ENCODE data around the gene C3orf22.
"Not testable (repeated sequence)": the region's sequence is repeated elsewhere in the genome, so short reads cannot be mapped to it uniquely, and the experiment has no call there.

Gene C3orf22, protein sequence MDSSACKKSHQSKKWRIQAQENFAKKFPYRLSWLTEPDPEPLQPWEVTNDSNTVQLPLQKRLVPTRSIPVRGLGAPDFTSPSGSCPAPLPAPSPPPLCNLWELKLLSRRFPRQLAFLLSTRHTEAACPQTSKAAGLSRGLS

DNA sequence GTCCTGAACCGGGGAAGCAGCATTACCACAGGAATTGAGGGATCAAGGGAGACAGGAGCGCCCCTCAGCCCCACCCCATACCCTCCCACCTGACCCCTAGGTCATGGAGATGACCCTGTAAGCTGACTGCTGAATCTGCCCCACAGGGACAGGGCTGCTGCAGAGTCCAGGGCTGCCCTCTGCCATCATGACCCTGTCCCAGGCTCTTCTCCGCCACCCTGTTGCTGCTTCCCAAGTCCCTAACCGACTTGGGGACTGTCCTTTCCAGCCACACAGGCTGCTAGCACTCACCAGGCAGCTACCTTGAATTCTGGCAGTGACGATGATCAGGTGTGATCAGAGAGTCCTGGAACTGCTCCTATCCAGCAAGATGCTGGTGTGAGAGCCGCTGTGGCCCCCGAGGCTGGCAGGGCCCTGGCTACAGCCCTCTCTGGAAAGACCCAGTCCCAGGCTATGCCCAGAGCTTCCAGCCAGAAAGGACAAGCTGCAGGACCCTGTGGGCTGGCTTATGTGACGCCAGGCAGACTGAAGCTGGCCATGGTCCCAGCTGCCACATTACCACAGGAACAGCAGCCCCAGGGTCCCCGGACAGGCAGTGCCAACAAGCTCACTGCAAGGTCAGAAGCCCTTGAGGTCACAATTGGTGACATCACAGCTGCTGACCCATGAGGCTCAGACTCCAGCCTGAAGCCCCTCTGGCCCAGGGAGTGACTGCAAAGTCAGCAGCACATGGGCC, at the start of gene C3orf22:
Gene C3orf22 (minus strand): TSS at position 597 of the 736 bp plus-strand sequence. CDS start 5,542 bp downstream, outside the sequence.
- DNase-seq = no peak

DNA sequence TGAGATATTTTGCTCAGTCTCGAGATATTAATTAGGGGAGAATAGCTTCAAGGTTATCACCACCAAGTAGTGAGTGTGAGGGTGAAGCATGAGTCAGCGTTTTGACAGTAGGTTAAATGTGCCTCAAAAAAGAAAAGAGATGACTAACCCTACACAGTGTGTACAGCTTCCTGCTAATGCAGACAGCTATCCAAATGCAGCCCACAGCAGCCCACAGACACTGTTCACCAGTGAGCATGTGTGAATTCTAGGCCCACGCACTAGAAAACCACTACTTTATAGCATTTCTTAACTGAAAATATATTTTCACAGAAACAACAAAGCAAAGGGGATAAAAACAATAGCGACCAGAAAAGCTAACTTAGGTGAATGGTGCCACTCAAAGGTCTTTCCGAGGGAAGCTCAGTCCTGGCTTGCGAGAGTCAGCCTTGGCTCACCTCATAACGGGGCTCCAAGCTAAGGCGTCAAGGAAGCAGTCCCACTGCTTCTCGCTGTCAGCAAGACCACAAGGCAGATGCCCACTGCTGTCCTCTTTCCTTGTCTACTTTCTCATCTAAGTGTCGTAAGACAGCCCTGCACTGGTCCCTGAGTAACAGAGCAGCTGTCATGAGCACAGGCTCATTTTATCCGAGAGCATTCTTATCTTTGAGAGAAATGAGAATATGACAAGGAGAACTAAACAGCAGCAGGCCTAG, 48.6 kb upstream of the C3orf22 start:
- DNase-seq = peak in 1 of 2 donors; percentile 11

DNA sequence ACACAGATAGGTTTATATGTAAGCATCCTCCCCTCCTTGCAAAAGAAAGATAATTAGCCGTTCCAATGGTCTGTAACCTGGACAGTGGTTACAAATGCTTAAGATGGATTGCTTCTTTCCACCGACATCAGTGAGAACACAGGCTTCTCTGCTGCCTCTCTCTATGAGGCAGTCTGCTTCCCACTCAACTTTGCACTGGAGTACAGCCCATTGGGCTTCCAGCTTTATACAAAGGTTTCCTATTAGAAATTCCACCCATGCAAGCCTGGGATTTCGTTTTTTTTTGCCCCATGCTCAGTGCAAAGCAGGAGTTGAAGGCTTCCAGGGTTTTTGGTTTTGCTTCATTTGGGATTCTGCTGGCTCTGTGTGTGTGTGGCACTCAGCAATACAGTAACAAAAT, 47.3 kb upstream of the C3orf22 start:
- peak; percentile 5 to 65 for DNase-seq

DNA sequence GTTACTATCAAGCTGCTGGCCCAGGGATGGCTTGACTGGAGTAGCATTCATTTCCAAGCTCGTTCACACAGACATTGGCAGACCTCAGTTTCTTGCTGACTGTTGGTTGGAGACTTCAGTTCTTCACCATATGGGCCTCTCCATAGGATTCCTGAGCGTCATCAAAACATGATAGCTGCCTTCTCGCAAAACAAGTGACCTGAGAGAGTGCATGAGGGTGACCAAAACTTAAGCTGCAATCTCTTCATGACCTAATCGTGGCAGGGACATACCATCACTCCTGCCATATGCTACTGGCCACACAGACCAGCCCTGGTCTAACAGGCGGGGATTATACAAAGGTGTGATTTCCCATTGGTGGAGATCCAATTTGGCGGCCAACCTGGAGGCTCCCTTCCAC, 46.0 kb upstream of the C3orf22 start:
- no peak for DNase-seq

DNA sequence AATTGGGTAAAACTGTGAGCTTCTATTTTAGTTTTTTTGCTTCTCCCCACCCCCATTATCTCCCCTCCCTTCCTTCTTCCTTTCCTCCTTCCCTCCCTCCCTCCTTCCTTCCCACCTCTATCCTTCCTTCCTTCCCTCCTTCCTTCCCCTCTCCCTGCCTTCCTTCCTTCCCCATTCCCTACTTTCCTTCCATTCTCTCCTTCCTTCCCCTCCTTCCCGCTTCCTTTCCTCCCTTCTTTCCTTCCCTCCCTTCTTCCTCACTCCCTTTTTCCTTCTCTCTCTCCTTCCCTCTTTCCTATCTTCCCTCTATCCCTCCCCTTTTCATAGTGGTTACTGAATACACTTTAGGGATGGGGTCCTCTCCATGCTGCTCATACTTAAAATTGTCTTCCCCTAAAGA, 40.4 kb upstream of the C3orf22 start:
- no peak for DNase-seq

DNA sequence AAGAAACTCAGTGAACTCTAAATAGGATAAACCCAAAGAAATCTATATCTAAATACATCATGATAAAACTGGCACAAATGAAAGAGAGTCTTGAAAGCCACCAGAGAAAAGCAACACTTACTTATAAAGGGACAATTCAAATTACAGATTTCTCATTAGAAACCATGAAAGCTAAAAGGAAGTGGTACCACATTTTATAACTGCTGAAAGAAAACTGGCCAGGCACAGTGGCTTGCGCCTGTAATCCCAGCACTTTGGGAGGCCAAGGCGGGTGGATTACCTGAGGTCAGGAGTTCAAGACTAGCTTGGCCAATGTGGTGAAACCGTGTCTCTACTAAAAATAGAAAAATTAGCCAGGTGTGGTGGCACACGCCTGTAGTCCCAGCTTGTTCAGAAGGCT, 36.7 kb upstream of the C3orf22 start:
- not testable (repeated sequence) for DNase-seq

DNA sequence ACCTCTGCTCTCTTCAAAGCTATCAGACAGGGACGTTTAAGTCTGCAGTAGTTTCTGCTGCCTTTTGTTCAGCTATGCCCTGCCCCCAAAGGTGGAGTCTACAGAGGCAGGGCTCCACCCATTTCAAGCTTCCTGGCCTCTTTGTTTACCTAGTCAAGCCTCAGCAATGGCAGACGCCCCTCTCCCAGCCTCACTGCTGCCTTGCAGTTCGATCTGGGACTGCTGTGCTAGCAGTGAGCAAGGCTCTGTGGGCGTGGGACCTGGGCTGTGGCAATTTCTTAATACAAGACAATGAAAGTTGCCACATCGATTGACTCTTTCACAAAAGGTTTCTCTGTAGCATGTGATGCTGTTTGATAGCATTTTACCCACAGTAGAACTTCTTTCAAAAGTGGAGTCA, 32.8 kb upstream of the C3orf22 start:
- DNase-seq = not testable (repeated sequence)

DNA sequence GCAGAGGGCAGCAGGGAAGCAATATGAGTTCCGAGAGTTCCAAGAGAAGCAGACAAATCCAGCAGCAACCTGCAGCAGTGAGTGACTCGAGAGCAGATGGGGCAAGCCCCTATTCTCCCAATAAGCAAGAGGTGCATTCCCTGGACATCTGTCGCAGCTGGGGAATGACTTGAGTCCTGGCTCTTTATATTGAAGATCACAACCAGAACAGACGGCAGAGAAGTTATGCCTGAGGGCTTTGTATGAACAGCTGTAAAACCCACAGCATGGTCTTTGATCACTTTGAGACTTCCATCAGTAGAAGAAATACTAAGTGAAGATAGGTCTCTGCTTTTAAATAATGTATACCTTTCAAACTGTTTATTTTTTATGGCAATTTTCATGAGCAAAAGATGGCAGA, 23.6 kb upstream of the C3orf22 start:
- no peak for DNase-seq

DNA sequence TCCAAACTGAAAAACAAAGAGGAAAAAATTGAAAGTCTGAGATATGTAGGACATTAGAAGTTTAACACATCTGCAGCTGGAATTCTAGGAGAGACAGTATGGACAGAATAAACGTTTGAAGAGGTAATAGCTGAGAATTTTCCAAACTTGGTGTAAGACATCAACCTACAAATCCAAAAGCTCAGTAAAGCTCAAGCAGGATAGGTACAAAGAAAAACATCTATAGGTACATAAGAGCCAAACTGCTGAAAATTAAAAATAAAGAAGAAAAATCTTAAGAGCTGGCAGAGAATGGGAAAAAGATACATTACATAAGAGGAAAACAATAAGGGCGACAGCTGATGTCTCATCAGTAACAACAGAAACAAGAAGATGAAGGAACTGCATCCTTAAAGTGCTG, 22.8 kb upstream of the C3orf22 start:
- DNase-seq = no peak

DNA sequence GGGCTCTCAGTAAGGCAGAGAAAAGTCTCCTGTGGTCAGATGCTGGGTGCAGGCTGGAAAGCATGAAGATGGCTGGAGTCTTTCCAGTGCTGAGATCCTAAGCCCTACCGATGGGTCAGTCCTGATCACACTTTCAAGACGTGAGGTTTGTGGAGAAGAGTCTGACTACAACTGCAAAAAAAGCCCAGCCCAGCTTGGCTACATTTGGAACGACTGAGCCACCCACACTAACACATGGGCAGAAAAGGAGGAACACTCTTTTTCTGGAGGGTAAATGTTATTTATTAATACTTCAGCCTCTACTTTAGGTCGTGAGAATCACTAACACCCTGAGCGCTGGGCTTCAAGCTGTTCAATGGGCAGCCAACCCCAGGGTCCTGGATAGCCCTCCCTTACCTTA, 22.0 kb upstream of the C3orf22 start:
- no peak for DNase-seq

DNA sequence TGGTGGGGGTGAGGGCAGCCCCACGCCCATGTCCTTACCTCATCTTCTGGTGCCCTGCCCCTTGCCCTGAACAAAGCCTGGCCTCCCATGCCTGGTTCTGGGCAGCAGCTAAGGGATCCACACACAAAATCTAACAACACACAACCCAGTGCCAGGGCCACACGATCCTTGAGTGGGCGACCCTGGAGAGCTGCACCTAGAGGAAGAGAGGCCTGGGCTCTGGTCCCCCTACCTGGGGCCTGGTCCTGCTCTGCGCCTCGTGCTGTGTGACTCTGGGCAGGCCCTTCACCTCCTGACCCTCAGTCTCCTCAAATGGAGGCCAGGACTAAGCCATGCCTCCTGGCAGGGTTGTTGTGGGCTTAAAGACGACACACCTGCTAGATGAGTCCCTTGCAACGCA, 20.0 kb upstream of the C3orf22 start:
- no peak for DNase-seq

DNA sequence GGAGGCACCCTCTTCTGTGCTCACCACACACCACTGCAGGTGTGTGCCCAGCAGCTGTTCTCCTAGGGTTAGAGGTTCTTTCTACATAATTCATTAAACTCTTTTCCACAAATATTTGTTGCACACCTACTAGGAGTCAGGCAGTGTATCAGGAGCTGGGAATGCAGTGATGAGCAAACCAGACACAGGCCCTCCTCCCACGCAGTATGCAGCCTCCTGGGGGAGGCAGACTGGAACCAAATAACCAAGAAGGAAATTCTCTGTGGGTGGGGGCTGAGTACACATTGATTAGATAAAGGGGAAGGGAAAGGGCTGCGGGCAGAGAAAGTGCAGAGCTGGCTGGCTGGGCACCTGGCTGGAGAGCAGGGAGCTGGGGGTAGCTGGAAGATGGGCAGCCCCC, 18.5 kb upstream of the C3orf22 start:
- DNase-seq = no peak

DNA sequence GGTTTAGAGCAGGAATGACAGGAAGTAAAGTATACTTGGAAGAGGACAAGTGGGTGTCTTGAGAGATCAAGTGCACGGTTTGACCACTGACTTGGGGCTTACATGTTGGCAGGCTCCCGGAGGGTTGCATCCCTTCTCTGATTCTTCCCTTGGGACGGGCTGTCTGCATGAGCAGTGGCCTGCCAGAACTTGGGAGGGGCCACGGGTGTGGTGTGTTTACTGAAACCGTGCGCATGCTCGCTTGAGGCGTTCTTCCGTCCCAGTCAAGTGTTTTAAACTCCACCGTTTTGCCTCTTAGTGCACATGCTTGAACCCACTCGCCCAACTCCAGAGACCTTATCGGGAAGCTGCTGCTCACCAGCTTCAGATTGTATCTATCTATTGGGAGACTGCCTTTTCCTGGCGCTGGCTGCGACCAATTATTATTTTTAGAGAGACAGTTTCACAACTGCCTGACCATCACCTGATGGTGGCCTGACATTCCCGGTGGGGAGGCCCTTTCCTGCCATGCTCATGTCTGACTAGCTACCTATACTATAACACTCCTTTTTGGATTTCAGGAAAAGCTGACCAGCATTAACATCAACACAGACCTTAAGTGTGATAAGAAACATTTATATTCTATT, 14.9 kb upstream of the C3orf22 start:
- DNase-seq = no peak

DNA sequence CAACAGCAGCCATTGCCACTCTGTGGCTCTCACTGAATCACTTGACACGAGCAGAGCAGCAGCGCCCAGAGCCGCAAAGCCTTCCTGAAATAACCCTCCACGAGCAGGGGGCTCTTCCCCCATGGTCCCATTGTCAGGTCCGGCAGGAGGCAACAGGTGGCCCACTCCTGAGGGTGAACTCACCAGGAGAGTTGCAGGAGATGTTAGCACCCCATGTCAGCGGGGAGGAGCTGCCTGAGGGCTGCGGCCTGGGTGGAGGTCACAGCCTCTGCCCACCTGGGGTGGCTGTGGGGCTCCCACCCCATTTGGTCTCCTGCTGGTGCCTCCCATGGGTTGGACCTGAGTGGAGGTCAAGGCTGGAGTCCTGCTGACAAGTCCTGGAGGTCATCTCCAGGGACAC, 12.3 kb upstream of the C3orf22 start:
- no peak for DNase-seq

DNA sequence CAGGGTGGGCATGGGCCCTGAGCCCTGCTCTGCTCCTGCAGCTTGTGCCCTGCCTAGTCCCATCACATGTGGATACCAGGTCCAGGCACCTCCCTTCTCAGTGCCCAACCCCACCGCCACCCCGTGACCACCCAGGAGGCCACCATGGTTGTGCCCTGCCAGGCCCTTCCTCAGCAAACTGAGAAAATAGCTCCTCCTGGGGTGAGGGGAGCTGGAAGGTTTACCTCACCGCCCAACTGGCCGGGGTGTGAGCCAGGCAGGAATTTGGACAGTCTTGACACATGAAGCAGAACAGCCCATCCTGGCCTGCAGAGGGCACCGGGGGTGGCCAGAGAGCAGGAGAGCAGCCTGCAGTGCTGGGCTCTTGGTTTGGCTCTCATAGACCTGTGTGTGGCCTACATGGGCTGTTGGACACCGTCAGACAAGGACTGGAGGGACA, 11.4 kb upstream of the C3orf22 start:
- no peak for DNase-seq

DNA sequence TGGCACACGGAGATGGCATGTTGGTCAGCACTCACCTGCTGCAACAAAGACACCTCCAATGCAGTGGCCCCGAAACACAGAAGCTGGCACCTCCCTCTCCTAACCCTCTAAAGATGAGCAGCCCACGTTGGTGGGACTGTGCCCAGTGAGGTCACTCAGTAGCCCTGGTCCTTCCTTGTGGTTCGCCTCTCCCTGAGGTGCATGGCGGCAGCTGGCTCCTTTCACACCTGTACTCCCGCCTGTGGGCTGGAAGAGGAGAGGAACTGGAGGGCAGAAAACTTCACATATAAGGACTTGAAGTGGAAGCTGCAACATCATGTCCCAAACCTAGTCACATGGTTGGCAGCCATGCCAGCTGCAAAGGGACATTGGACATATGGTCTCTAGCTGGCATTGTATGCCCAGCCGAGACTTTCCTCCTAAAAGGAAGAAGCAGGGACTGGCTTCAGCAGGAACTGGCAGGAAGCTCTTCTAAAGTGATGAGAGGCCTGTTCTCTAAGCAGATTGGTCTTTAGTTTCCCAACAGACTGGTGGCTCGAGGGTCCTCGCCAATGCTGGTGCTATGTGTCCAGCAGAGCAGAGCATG, 10.8 kb upstream of the C3orf22 start:
- DNase-seq = no peak

DNA sequence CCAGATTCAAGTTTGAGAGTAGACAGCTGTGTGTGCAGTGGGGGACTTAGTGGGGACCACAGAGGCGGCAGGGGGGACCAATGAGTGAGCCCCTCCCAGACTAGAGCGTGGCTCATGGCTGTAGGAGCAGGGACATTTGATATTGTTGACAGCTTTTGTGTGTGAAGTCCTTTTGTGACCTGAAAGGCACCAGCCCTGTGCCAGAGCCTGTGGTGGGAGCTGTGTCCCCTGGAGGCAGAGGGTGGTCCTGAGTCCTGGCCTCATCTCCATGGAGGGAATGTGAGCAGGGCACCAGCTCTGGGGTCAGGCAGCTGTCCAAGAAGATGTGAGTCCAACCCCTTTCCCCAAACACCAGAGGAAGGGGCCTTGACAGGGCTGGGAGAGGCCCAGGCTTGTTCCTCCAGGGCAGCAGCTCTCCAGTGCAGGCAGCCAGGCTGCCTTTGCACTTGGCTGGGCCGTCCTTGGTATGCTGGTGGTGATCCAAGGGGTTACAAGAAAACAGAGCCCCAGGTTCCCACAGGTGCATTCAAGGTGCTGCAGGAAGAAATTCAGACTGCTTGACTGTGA, 10.1 kb upstream of the C3orf22 start:
- DNase-seq = no peak

DNA sequence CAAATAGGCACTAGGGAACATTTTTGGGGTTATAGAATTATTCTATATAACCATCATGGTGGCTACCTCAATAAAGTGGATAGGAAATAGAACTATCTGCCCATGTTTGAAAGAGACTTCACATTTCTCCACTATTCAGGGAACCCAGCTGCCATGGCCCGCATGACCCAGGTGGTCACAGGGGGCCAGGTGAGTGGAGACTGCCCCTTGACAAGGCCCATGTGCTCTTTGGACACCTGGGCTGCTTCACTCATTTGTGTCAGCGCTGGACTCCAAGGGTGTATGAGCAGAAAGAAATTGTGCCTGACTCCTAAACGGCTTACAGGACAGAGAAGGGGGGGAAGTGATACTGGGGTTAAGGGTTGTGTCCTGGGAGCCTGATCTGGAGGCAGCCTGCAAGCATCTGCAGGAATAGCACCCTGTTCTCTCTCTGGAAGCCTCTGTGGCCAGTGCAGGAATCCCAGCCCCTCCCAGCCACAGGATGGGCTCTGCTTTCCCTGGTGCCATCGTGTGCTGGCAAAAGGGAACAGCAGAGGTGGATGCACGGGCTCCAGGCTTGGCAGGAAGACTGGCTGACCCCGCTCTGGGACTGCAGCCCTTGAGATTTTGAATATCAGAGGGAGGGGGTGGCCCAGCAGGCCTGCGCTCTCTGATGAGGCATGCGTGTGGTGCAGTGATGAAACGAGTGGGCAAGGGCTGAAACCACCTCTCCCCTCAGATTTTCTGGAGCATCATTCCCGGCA, 9.1 kb upstream of the C3orf22 start:
- no peak for DNase-seq

DNA sequence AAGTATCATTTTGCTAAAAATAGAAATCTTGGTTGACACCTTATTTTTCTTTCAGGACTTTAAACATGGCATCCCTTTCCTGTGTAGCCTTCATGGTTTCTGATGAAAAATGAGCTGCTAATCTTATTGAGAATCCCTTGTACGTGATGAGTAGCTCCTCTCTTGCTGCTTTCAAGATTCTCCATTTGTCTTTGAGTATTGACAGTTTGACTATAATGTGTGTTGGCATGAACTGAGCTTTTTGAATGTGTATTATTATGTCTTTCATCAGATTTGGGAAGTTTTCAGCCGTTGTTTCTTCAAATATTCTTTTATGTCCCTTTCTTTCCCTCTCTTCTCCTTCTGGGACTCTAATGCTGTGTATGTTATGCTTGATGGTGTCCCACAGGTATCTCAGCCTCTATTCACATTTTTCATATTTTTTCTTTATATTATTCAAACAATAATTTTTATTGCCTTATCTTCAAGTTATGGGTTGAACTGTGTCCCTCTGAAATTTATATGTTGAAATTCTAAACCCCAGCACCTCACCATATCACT, 4.1 kb upstream of the C3orf22 start:
- DNase-seq = no peak

DNA sequence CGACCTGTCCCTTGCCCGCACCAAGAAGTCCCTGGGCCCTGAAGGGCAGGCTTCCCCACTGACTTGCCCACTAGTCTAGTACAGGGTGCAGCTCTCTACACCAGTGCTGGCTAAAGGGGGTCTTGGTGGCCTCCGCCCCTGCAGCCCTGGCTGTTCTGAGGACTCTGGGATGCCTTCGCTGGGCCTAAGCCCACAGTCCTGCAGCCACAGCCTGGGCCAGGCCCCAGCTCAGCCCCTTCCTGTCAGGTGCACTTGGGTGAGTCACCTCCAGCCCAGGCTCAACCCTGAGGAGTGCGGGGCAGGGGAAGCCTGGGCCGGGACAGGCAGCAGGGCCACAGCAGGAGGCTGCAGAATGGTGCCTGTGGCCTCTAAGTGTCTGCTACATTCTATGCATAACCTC, 971 bp downstream of the C3orf22 start:
- DNase-seq = no peak

DNA sequence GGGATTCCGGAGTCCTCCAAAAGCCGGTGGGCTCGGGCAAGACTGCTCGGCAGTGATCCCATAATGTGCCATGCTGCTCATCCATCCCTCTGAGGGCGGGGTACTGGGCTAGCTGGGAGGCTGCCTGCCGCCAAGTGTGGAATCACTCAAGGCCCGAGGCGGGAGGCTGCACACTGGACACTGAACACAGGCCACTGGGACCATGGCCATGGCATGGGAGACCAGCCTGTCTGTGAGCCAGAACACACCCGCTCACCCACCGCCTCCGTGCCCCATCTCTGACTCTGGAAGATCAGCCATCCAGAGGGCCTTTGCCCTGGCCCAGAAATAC, 1.4 kb downstream of the C3orf22 start:
- no peak for DNase-seq

Measured in hippocampal formation (tissue), 2 donors.